Activated naive CD8-positive, alpha-beta T cell treated with anti-CD3 and anti-CD28 coated beads, Interleukin-2, amount 50 U/mL, for 16 hours (primary cell): ENCODE results near the gene CNIH2.

Experiments used
- DNase-seq: peaks from one replicate; pipeline ENCODE4 v3.0.0-alpha.2; 2020; ENCODE audit warnings: low read depth, low spot score

Gene CNIH2

GRCh38 chr11:66329165-66329673 lies 51.2 kb downstream of the CNIH2 start:
- DNase-seq = no peak

DNA sequence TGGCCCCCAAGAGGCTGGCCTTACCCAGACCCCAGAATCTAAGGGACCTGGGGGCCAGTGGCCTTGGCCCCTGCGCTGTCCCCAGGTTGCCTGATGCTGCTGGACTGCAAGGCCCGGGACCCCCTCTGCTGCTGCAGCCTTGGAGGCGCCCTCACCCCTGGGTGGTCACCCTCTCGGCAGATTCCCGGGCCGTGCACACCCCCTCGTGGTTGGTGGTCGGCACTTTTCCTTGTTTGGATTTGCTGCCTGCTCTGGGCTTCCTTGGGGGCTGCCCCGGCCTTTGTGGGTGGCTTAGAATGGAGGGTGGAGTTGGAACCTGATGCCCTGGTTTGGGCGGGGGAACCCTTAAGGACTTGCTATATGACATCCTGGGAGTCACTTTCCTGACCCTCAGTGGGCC lies 53.0 kb downstream of the CNIH2 start:
- no peak for DNase-seq

DNA sequence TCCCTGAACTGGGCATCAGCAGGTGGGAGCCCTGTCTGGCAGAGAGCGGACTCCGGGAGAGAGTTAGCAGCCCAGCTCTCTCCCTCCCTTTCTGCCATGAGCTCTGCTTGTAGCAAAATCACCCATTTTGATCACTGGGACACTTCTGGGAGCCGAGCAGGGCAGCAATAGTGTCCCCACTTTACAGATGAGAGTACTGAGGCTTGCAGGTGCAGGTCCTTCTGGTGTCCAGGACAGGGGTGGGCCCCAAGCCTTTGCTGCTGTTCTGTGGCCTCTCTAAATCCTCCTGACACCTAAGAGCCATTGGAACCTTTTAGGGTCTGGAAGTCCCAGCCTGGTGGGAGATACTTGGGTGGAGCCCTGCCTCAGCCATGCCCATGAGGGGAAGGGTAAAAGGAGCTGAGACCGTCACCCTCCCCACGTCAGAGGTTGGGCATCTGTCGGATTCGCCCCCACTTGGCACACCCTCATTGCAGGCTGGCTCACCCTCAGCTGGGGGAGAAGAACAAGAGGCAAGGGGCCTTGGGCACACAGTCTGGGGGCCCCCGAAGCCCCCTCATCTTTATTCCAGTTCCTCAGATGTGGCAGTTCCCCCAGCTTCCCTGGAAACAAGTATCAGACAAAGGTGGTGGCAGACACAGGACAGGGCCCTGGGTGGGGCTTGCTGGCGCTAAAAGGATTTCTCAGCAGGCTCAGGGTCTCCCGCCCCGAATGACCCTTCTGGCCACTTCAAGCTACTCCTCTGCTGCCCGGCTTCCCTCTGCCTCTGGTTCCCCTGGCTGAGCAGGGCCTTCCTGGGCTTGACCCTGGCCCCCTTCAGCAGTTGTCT lies 53.8 kb downstream of the CNIH2 start:
- no peak for DNase-seq

DNA sequence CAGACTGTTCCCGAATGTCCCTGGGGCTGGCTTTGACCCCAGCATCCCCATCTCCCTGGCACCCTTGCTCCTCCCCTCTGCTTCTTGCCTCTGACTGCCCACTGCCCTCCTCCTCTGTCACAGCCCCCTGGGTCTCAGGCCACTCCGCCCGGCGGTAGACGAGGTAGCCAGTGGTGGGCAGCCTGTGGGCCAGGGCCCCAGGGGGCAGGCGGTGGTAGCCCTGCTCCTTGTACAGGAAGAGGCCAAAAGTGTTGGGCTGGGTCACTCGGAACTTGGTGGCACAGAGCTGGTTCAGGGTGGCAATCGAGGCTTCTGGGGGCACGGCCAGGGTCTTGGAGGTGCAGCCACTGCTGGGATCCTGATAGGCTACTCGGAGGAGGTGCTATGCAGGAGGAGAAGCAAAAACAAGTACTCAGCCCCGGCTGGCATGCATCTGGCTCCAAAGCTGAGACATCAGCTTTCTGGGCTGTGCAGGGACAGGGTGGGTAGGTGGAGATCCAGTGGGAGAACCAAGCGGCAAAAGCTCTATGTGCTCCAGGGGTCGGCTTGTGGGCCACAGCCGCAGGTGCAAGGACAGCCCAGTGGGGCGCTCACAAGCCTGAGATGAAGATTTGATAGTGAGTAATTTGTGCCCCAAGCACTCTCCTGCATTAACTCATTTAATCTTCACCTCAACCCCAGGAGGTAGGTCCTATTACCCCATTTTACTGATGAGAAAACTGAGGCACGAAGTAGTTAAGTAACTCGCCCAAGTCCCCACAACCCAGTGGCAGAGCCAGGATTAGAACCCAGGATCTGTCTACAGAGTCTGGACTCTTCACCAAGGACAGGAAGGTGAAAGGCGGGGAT lies 54.6 kb downstream of the CNIH2 start:
- no peak for DNase-seq

- no peak for DNase-seq
Measured at GRCh38 chr11:66333220-66333877, 55.4 kb downstream of the CNIH2 start.
